ENCODE measurements around the gene SNX20.

GRCh38 chr16:50662306-50662940, 18.7 kb downstream of the SNX20 start:
- no peak for TF ChIP-seq CTCF (IDR thresholded peaks at IDR 0.05)
- no peak for TF ChIP-seq EP300 (IDR thresholded peaks at IDR 0.05)
- TF ChIP-seq POLR2AphosphoS5 (IDR thresholded peaks at IDR 0.05): no peak

Data from suprapubic skin (tissue), 4 donors.